Bronchial epithelial cell (primary cell): Measurements from ENCODE around the gene AFF1. TPM values are rescaled to one million over a fixed set of nuclear protein-coding genes. Genes with fewer than 3 reads are reported as not detected.
"Not testable (repeated sequence)": the region's sequence is repeated elsewhere in the genome, so short reads cannot be mapped to it uniquely, and the experiment has no call there.

Source experiments
- DNase-seq: peaks from one replicate; pipeline ENCODE4 v3.0.0-alpha.2; 2010; ENCODE audit warnings: low read depth
- FAIRE-seq: peaks from 2 replicates; lab custom pipeline; 2011; peaks lifted over from hg19 to GRCh38; lab: Jason Lieb, UNC
- H3K27me3 ChIP-seq: 2 replicates; pipeline ENCODE4 v1.5.1; 2011; ENCODE audit warnings: low read length; ENCODE audit not compliant: control insufficient read depth, insufficient read depth
- H3K36me3 ChIP-seq: 2 replicates; pipeline ENCODE4 v1.5.1; 2011; ENCODE audit warnings: low read length; ENCODE audit not compliant: control insufficient read depth, insufficient read depth
- H3K4me3 ChIP-seq: 2 replicates; pipeline ENCODE4 v1.5.1; 2011; ENCODE audit warnings: mild to moderate bottlenecking, low read depth, low read length, control low read depth
- CTCF ChIP-seq: IDR thresholded peaks from 2 replicates; pipeline ENCODE4 v1.5.1; 2011; ENCODE audit warnings: mild to moderate bottlenecking, moderate library complexity, low read length, control low read depth, inconsistent platforms; ENCODE audit not compliant: insufficient read depth, severe bottlenecking
- total RNA-seq: library from RNA; depleted of rRNA; stranded (reverse); fragments of >200 nt; gene quantifications from 2 replicates; pipeline ENCODE4 v1.2.1, GENCODE V29; 2014

Gene AFF1
- total RNA-seq, 1 donor from 2014 or later = 9.2 TPM

GRCh38 chr4:87078987-87079486 is 144.2 kb downstream of the AFF1 start:
- H3K36me3 ChIP-seq = peaks cover 3% of the 10 kb centered on the region
- FAIRE-seq (no peak), DNase-seq (peak; percentile 58)
- no peak for TF ChIP-seq CTCF
- no peaks in the 10 kb centered on the region for H3K27me3 ChIP-seq
- no peak overlapping the region for H3K4me3 ChIP-seq

- Histone ChIP-seq H3K36me3 (peaks cover 3% of the 10 kb centered on the region), H3K4me3 (no peak overlapping the region), H3K27me3 (no peaks in the 10 kb centered on the region)
- DNase-seq = no peak
- TF ChIP-seq CTCF = no peak
- no peak for FAIRE-seq
Measured at GRCh38 chr4:87079967-87080366, 145.2 kb downstream of the AFF1 start.

- FAIRE-seq (no peak), DNase-seq (no peak)
- Histone ChIP-seq H3K27me3 (no peaks in the 10 kb centered on the region), H3K36me3 (peaks cover 3% of the 10 kb centered on the region), H3K4me3 (no peak overlapping the region)
- TF ChIP-seq CTCF = no peak
Measured at GRCh38 chr4:87080462-87080861, 145.7 kb downstream of the AFF1 start.

- Histone ChIP-seq H3K4me3 (no peak overlapping the region), H3K36me3 (peaks cover 3% of the 10 kb centered on the region), H3K27me3 (no peaks in the 10 kb centered on the region)
- DNase-seq (no peak), FAIRE-seq (no peak)
- TF ChIP-seq CTCF = no peak
Measured at GRCh38 chr4:87081826-87082225, 147.0 kb downstream of the AFF1 start.

- H3K4me3 ChIP-seq, FAIRE-seq, H3K27me3 ChIP-seq, H3K36me3 ChIP-seq, DNase-seq: not testable (repeated sequence)
Measured at GRCh38 chr4:87085732-87086131, 150.9 kb downstream of the AFF1 start.

- Histone ChIP-seq H3K27me3 (no peaks in the 10 kb centered on the region), H3K36me3 (peaks cover 3% of the 10 kb centered on the region), H3K4me3 (no peak overlapping the region)
- FAIRE-seq (no peak), DNase-seq (no peak)
- TF ChIP-seq CTCF = no peak
Measured at GRCh38 chr4:87086143-87086805, 151.5 kb downstream of the AFF1 start.
